H9 (cell line): ENCODE results near the gene UQCRC1. TPM values are rescaled to one million over a fixed set of nuclear protein-coding genes. Genes with fewer than 3 reads are reported as not detected.
A peak's percentile ranks its signal among the peaks of the same experiment; 100 is the strongest.

Experiments
- DNase-seq: peaks from one replicate; pipeline ENCODE4 v3.0.0-alpha.2; 2017
- H2AFZ ChIP-seq: one replicate; pipeline ENCODE4 v1.6.1; 2013; ENCODE audit warnings: mild to moderate bottlenecking, low read length, control low read depth, moderate library complexity
- H2AK5ac ChIP-seq: 2 replicates; pipeline ENCODE4 v1.6.1; 2013; ENCODE audit warnings: low read length, control low read depth, mixed read lengths; ENCODE audit not compliant: insufficient read length
- H2BK120ac ChIP-seq: one replicate; pipeline ENCODE4 v1.6.1; 2013; ENCODE audit warnings: low read depth, mild to moderate bottlenecking, low read length, control low read depth, inconsistent platforms; ENCODE audit not compliant: poor library complexity, severe bottlenecking
- H2BK12ac ChIP-seq: 2 replicates; pipeline ENCODE4 v1.6.1; 2013; ENCODE audit warnings: low read length, control low read depth, mixed read lengths, low read depth; ENCODE audit not compliant: insufficient read length
- H2BK15ac ChIP-seq: 2 replicates; pipeline ENCODE4 v1.6.1; 2013; ENCODE audit warnings: low read depth, low read length, control low read depth
- H2BK20ac ChIP-seq: one replicate; pipeline ENCODE4 v1.6.1; 2013; ENCODE audit warnings: low read depth, mild to moderate bottlenecking, low read length, control low read depth, inconsistent platforms; ENCODE audit not compliant: poor library complexity, severe bottlenecking
- H2BK5ac ChIP-seq: 2 replicates; pipeline ENCODE4 v1.6.1; 2013; ENCODE audit warnings: low read length, control low read depth, mixed read lengths; ENCODE audit not compliant: insufficient read length
- H3K14ac ChIP-seq: 2 replicates; pipeline ENCODE4 v1.6.1; 2013; ENCODE audit warnings: low read length, control low read depth; ENCODE audit not compliant: insufficient read depth
- H3K18ac ChIP-seq: 2 replicates; pipeline ENCODE4 v1.6.1; 2013; ENCODE audit warnings: low read depth, mild to moderate bottlenecking, mixed read lengths, low read length, control low read depth; ENCODE audit not compliant: insufficient read length
- H3K23ac ChIP-seq: 2 replicates; pipeline ENCODE4 v1.6.1; 2013; ENCODE audit warnings: low read length, control low read depth, mixed read lengths, low read depth; ENCODE audit not compliant: insufficient read length
- H3K23me2 ChIP-seq: 2 replicates; pipeline ENCODE4 v1.6.1; 2013; ENCODE audit warnings: low read depth, mild to moderate bottlenecking, mixed read lengths, low read length, control low read depth; ENCODE audit not compliant: insufficient read length, poor library complexity, severe bottlenecking
- H3K27ac ChIP-seq: 2 replicates; pipeline ENCODE4 v1.5.1; 2013; ENCODE audit warnings: low read length, control low read depth, mixed read lengths, low read depth; ENCODE audit not compliant: insufficient read length
- H3K27me3 ChIP-seq: 2 replicates; pipeline ENCODE4 v1.6.1; 2013; ENCODE audit warnings: low read length, control low read depth, inconsistent platforms; ENCODE audit not compliant: insufficient read depth
- H3K4ac ChIP-seq: 2 replicates; pipeline ENCODE4 v1.6.1; 2013; ENCODE audit warnings: low read depth, mild to moderate bottlenecking, control low read depth, inconsistent platforms, low read length, moderate library complexity
- H3K4me1 ChIP-seq: 2 replicates; pipeline ENCODE4 v1.6.1; 2013; ENCODE audit warnings: low read length, control low read depth, inconsistent platforms; ENCODE audit not compliant: insufficient read depth
- H3K4me2 ChIP-seq: 2 replicates; pipeline ENCODE4 v1.6.1; 2013; ENCODE audit warnings: low read length, control low read depth, mixed read lengths; ENCODE audit not compliant: insufficient read length, insufficient read depth
- H3K56ac ChIP-seq: 2 replicates; pipeline ENCODE4 v1.6.1; 2013; ENCODE audit warnings: low read depth, mild to moderate bottlenecking, mixed read lengths, low read length, control low read depth; ENCODE audit not compliant: insufficient read length
- H3K79me1 ChIP-seq: 2 replicates; pipeline ENCODE4 v1.6.1; 2013; ENCODE audit warnings: low read depth, mild to moderate bottlenecking, moderate library complexity, low read length, control low read depth, inconsistent platforms; ENCODE audit not compliant: insufficient read depth, poor library complexity, severe bottlenecking
- H3K79me2 ChIP-seq: 2 replicates; pipeline ENCODE4 v1.6.1; 2013; ENCODE audit warnings: low read length, control low read depth, inconsistent platforms; ENCODE audit not compliant: insufficient read depth
- H3K9ac ChIP-seq: 2 replicates; pipeline ENCODE4 v1.6.1; 2013; ENCODE audit warnings: low read length, control low read depth, mixed read lengths; ENCODE audit not compliant: insufficient read length; ENCODE audit errors: extremely low read depth
- H3K9me3 ChIP-seq: one replicate; pipeline ENCODE4 v1.6.1; 2013; ENCODE audit warnings: low read depth, low read length, inconsistent platforms; ENCODE audit not compliant: control insufficient read depth
- H3T11ph ChIP-seq: one replicate; pipeline ENCODE4 v1.6.1; 2013; ENCODE audit warnings: mild to moderate bottlenecking, low read length, control low read depth, inconsistent platforms
- H4K20me1 ChIP-seq: one replicate; pipeline ENCODE4 v1.6.1; 2013; ENCODE audit not compliant: control insufficient read depth, insufficient read length, insufficient read depth
- H4K5ac ChIP-seq: 2 replicates; pipeline ENCODE4 v1.6.1; 2013; ENCODE audit warnings: low read depth, mild to moderate bottlenecking, mixed read lengths, low read length, control low read depth; ENCODE audit not compliant: insufficient read length
- H4K8ac ChIP-seq: replicated peaks from 2 replicates; pipeline ENCODE4 v1.6.1; 2013; ENCODE audit warnings: low read length, control low read depth, mixed read lengths, low read depth; ENCODE audit not compliant: insufficient read length
- H4K91ac ChIP-seq: 2 replicates; pipeline ENCODE4 v1.6.1; 2013; ENCODE audit warnings: low read depth, mild to moderate bottlenecking, moderate library complexity, mixed read lengths, low read length, control low read depth; ENCODE audit not compliant: insufficient read length
- H3K27ac Mint-ChIP-seq, 3 experiments: 2 replicates in 2 of 3; 3 replicates in 1 of 3; pipeline ENCODE4 v1.8.0; 2020 to 2021; ENCODE audit warnings: mixed read lengths in 3 of 3, mild to moderate bottlenecking in 1 of 3, moderate library complexity in 1 of 3
- H3K27me3 Mint-ChIP-seq: 2 replicates; pipeline ENCODE4 v1.8.0; 2021; ENCODE audit warnings: low read depth, mild to moderate bottlenecking, moderate library complexity, mixed read lengths
- H3K36me3 Mint-ChIP-seq, 3 experiments: 2 replicates in 2 of 3; 3 replicates in 1 of 3; pipeline ENCODE4 v1.8.0; 2020 to 2021; ENCODE audit warnings: low read depth in 3 of 3, mixed read lengths in 3 of 3; ENCODE audit not compliant: insufficient read depth in 1 of 3
- H3K4me1 Mint-ChIP-seq, 2 experiments: 2 replicates each; pipeline ENCODE4 v1.8.0; 2020; ENCODE audit warnings: mixed read lengths in 2 of 2
- H3K4me3 Mint-ChIP-seq, 2 experiments: 2 replicates in 1 of 2; 3 replicates in 1 of 2; pipeline ENCODE4 v1.8.0; 2020 to 2021; ENCODE audit warnings: mild to moderate bottlenecking in 2 of 2, mixed read lengths in 2 of 2, moderate library complexity in 1 of 2
- H3K9me3 Mint-ChIP-seq, 2 experiments: 2 replicates in 1 of 2; 3 replicates in 1 of 2; pipeline ENCODE4 v1.8.0; 2020; ENCODE audit warnings: mild to moderate bottlenecking in 2 of 2, mixed read lengths in 2 of 2, moderate library complexity in 1 of 2
- CTCF ChIP-seq: fragments of 200-600 bp; sonication (generic); conservative IDR thresholded peaks from 3 replicates; pipeline ENCODE4 v1.8.0; 2021; ENCODE audit warnings: antibody characterized with exemption, mild to moderate bottlenecking
- WGBS: extraction: QIAGEN DNeasy Blood & Tissue Kit; methylation state at CpG from one replicate; pipeline ENCODE4 v1.1.7; 2013; ENCODE audit warnings: missing lambda C conversion rate, low lambda C conversion rate, mixed read lengths; ENCODE audit not compliant: insufficient read length; ENCODE audit errors: extremely low coverage; 5-methylcytosine and 5-hydroxymethylcytosine counted together
- total RNA-seq: library from RNA; stranded (reverse); gene quantifications from 2 replicates; pipeline ENCODE4 v1.2.1, GENCODE V29; 2021

Gene UQCRC1
- total RNA-seq, 1 experiment from 2014 or later, result 285 TPM

- peaks cover 6% of the 10 kb centered on the region for H3K23me2 ChIP-seq
- H3K27ac ChIP-seq, result no peak within 1 kb of the TSS
- no peak within 1 kb of the TSS for H2BK12ac ChIP-seq
- TF ChIP-seq CTCF, result peak; percentile 76
- no peak within 1 kb of the TSS for H3T11ph ChIP-seq
- H2AK5ac ChIP-seq, result no peak within 1 kb of the TSS
- H2BK120ac ChIP-seq, result no peak within 1 kb of the TSS
- H3K23ac ChIP-seq, result no peak within 1 kb of the TSS
- no peaks in the 10 kb centered on the region for H3K79me2 ChIP-seq
- H2BK5ac ChIP-seq, result no peak within 1 kb of the TSS
- peak within 1 kb of the TSS; percentile 76 for H3K4me2 ChIP-seq
- peaks cover 16 to 54% (median 54%) of the 10 kb centered on the region in 3 experiments; a peak in 6 of 7 replicates for H3K36me3 Mint-ChIP-seq
- no peak within 1 kb of the TSS for H2AFZ ChIP-seq
- no peak within 1 kb of the TSS for H4K91ac ChIP-seq
- no peak within 1 kb of the TSS for H3K56ac ChIP-seq
- H3K4me1 Mint-ChIP-seq, result peaks cover 28 to 31% of the 10 kb centered on the region in 2 experiments
- WGBS, result no CpG with 5 or more reads among the region's 68 CpGs
- H3K4ac ChIP-seq, result no peak within 1 kb of the TSS
- no peaks in the 10 kb centered on the region for H3K27me3 ChIP-seq
- no peak within 1 kb of the TSS for H2BK20ac ChIP-seq
- peak within 1 kb of the TSS; percentile 79 to 90 for H3K4me3 Mint-ChIP-seq
- H3K27me3 Mint-ChIP-seq, result no peaks in the 10 kb centered on the region; the same call in 1 of the 2 replicates
- H4K5ac ChIP-seq, result no peak within 1 kb of the TSS
- H3K18ac ChIP-seq, result peak within 1 kb of the TSS; percentile 44
- no peak within 1 kb of the TSS for H2BK15ac ChIP-seq
- peak; percentile 98 for DNase-seq
- H4K8ac ChIP-seq, result no peak within 1 kb of the TSS
- H4K20me1 ChIP-seq, result peaks cover 2% of the 10 kb centered on the region
- peaks cover 2% of the 10 kb centered on the region for H3K4me1 ChIP-seq
- peak within 1 kb of the TSS; percentile 58 for H3K9ac ChIP-seq
- peak within 1 kb of the TSS; percentile 87 to 97 (median 96) for H3K27ac Mint-ChIP-seq
- peak within 1 kb of the TSS; percentile 67 for H3K14ac ChIP-seq
- no peaks in the 10 kb centered on the region for H3K9me3 Mint-ChIP-seq
- no peaks in the 10 kb centered on the region for H3K9me3 ChIP-seq
- H3K79me1 ChIP-seq, result no peaks in the 10 kb centered on the region
Observed at GRCh38 chr3:48635222-48636021, 26.0 kb upstream of the UQCRC1 start, which contains the start of gene SLC26A6. Gene SLC26A6, minus strand, starts transcription at chr3:48635461. Its CDS starts 68 bp downstream, at chr3:48635393.
